Neural cell (in vitro differentiated cells): ENCODE data around the gene ADAMTS4. TPM values are rescaled to one million over a fixed set of nuclear protein-coding genes. Genes with fewer than 3 reads are reported as not detected.

ENCODE experiments used
- H2AFZ ChIP-seq: fragments of 200-600, 300-800 bp; sonication (generic), shearing (Covaris generic); 2 replicates; pipeline ENCODE4 v1.6.0; 2014; ENCODE audit warnings: low read depth, mild to moderate bottlenecking, antibody characterized with exemption, low read length, moderate library complexity
- H3F3A ChIP-seq: fragments of 200-600 bp; shearing (Covaris generic); 2 replicates; pipeline ENCODE4 v1.6.1; 2016; ENCODE audit warnings: mild to moderate bottlenecking, moderate library complexity, mixed read lengths, antibody characterized with exemption, low read length; ENCODE audit not compliant: insufficient read depth, poor library complexity, severe bottlenecking
- H3K27ac ChIP-seq: fragments of 200-600, 300-800 bp; sonication (generic), shearing (Covaris generic); 2 replicates; pipeline ENCODE4 v1.5.1; 2014; ENCODE audit warnings: mild to moderate bottlenecking, low read length, moderate library complexity
- H3K27me3 ChIP-seq: fragments of 300-800, 200-600 bp; sonication (generic), shearing (Covaris generic); 2 replicates; pipeline ENCODE4 v1.6.0; 2014; ENCODE audit warnings: mild to moderate bottlenecking, low read depth, low read length, moderate library complexity; ENCODE audit not compliant: insufficient read depth
- H3K36me3 ChIP-seq: fragments of 300-800, 200-600 bp; sonication (generic), shearing (Covaris generic); 2 replicates; pipeline ENCODE4 v1.5.1; 2014; ENCODE audit warnings: mild to moderate bottlenecking, antibody characterized with exemption, low read length, moderate library complexity; ENCODE audit not compliant: insufficient read depth
- H3K4me2 ChIP-seq: fragments of 300-800, 200-600 bp; sonication (generic), shearing (Covaris generic); 2 replicates; pipeline ENCODE4 v1.6.0; 2014; ENCODE audit warnings: mild to moderate bottlenecking, low read length
- H3K4me3 ChIP-seq: fragments of 300-800, 200-600 bp; sonication (generic), shearing (Covaris generic); 2 replicates; pipeline ENCODE4 v1.5.1; 2014; ENCODE audit warnings: mild to moderate bottlenecking, low read length, moderate library complexity
- H3K79me2 ChIP-seq: fragments of 200-600 bp; shearing (Covaris generic); replicated peaks from 2 replicates; pipeline ENCODE4 v1.6.0; 2014; ENCODE audit warnings: mild to moderate bottlenecking, low read length, moderate library complexity; ENCODE audit not compliant: insufficient read depth
- H3K9ac ChIP-seq: fragments of 300-800, 200-600 bp; sonication (generic), shearing (Covaris generic); 2 replicates; pipeline ENCODE4 v1.6.1; 2016; ENCODE audit warnings: mild to moderate bottlenecking, low read length, mixed read lengths
- H3K9me2 ChIP-seq: fragments of 200-600 bp; shearing (Covaris generic); 2 replicates; pipeline ENCODE4 v1.6.1; 2016; ENCODE audit warnings: mild to moderate bottlenecking, low read length, mixed read lengths; ENCODE audit not compliant: insufficient read depth
- H3K9me3 ChIP-seq: fragments of 200-600, 300-800 bp; sonication (generic), shearing (Covaris generic); 2 replicates; pipeline ENCODE4 v1.6.1; 2016; ENCODE audit warnings: mild to moderate bottlenecking, mixed run types, low read length, moderate library complexity, mixed read lengths
- H4K20me1 ChIP-seq: fragments of 200-600 bp; shearing (Covaris generic); 2 replicates; pipeline ENCODE4 v1.6.1; 2016; ENCODE audit warnings: mild to moderate bottlenecking, mixed run types; ENCODE audit not compliant: insufficient read depth
- CTCF ChIP-seq: fragments of 450-650 bp; IDR thresholded peaks from 2 replicates; pipeline ENCODE4 v1.5.1; 2014; ENCODE audit warnings: antibody characterized with exemption, mild to moderate bottlenecking, moderate library complexity; ENCODE audit not compliant: poor library complexity, severe bottlenecking
- EP300 ChIP-seq: fragments of 450-650 bp; conservative IDR thresholded peaks from 2 replicates; pipeline ENCODE4 v1.6.1; 2014; ENCODE audit warnings: antibody characterized with exemption, mild to moderate bottlenecking, moderate library complexity; ENCODE audit not compliant: poor library complexity, severe bottlenecking
- EZH2 ChIP-seq: fragments of 200-600, 300-800 bp; shearing (Covaris generic), sonication (generic); IDR thresholded peaks from 2 replicates; pipeline ENCODE4 v1.6.1; 2014; ENCODE audit warnings: antibody characterized with exemption, low read length, borderline replicate concordance, mild to moderate bottlenecking; ENCODE audit not compliant: insufficient read depth, poor library complexity, severe bottlenecking
- MXI1 ChIP-seq: fragments of 450-650 bp; conservative IDR thresholded peaks from 2 replicates; pipeline ENCODE4 v1.6.1; 2014; ENCODE audit warnings: antibody characterized with exemption, mild to moderate bottlenecking; ENCODE audit not compliant: poor library complexity, severe bottlenecking
- POLR2AphosphoS5 ChIP-seq: IDR thresholded peaks from 2 replicates; pipeline ENCODE4 v1.6.1; 2012
- RAD21 ChIP-seq: fragments of 450-650 bp; conservative IDR thresholded peaks from 2 replicates; pipeline ENCODE4 v1.6.1; 2014; ENCODE audit warnings: antibody characterized with exemption, mild to moderate bottlenecking, moderate library complexity
- REST ChIP-seq: IDR thresholded peaks from 2 replicates; pipeline ENCODE4 v1.6.1; 2012; ENCODE audit warnings: borderline replicate concordance
- SMC3 ChIP-seq: fragments of 450-650 bp; conservative IDR thresholded peaks from 2 replicates; pipeline ENCODE4 v1.6.1; 2014; ENCODE audit warnings: antibody characterized with exemption, mild to moderate bottlenecking, moderate library complexity; ENCODE audit not compliant: poor library complexity
- TAF1 ChIP-seq: IDR thresholded peaks from 2 replicates; pipeline ENCODE4 v1.6.1; 2012; ENCODE audit warnings: low read depth
- polyA plus RNA-seq: library from polyadenylated mRNA; depleted of rRNA; stranded (reverse); fragments of >200 nt; gene quantifications from 2 replicates; pipeline ENCODE4 v1.2.3, GENCODE V29; 2014

Gene ADAMTS4
- polyA plus RNA-seq, 1 donor from 2014 or later, result 0.04 TPM

GRCh38 chr1:161139766-161140165, 59.1 kb downstream of the ADAMTS4 start:
- Histone ChIP-seq H3K27ac (no peak overlapping the region), H3K4me3 (no peak overlapping the region), H3K79me2 (no peaks in the 10 kb centered on the region), H3K4me2 (no peak overlapping the region), H3K9me3 (no peaks in the 10 kb centered on the region), H3K36me3 (no peaks in the 10 kb centered on the region), H4K20me1 (no peaks in the 10 kb centered on the region), H3K9ac (no peak overlapping the region), H3F3A (no peaks in the 10 kb centered on the region), H3K9me2 (no peaks in the 10 kb centered on the region), H2AFZ (no peak overlapping the region), H3K27me3 (no peaks in the 10 kb centered on the region)
- TF ChIP-seq EZH2 (no peak), CTCF (peak; percentile 60), SMC3 (peak; percentile 45), TAF1 (no peak), POLR2AphosphoS5 (no peak), RAD21 (peak; percentile 62), REST (no peak), MXI1 (no peak), EP300 (no peak)

GRCh38 chr1:161138431-161138830, 60.4 kb downstream of the ADAMTS4 start:
- H3K27ac ChIP-seq, result no peak overlapping the region
- no peaks in the 10 kb centered on the region for H3K79me2 ChIP-seq
- no peaks in the 10 kb centered on the region for H4K20me1 ChIP-seq
- no peaks in the 10 kb centered on the region for H3K9me3 ChIP-seq
- H3K9me2 ChIP-seq, result no peaks in the 10 kb centered on the region
- no peaks in the 10 kb centered on the region for H3K36me3 ChIP-seq
- no peak overlapping the region for H2AFZ ChIP-seq
- TF ChIP-seq SMC3, result no peak
- no peak for TF ChIP-seq TAF1
- no peak for TF ChIP-seq RAD21
- TF ChIP-seq MXI1, result no peak
- no peak for TF ChIP-seq EP300
- no peak for TF ChIP-seq EZH2
- no peak for TF ChIP-seq REST
- TF ChIP-seq POLR2AphosphoS5, result no peak
- TF ChIP-seq CTCF, result no peak
- H3K9ac ChIP-seq, result no peak overlapping the region
- H3F3A ChIP-seq, result no peaks in the 10 kb centered on the region
- no peak overlapping the region for H3K4me3 ChIP-seq
- H3K27me3 ChIP-seq, result no peaks in the 10 kb centered on the region
- H3K4me2 ChIP-seq, result no peak overlapping the region
